BE2C (cell line): Measurements from ENCODE around the gene P4HA3.

Source experiments
- DNase-seq: peaks from one replicate; pipeline ENCODE4 v3.0.0-alpha.2; 2020
- H3K27me3 ChIP-seq: fragments of 250-450 bp; sonication (Bioruptor Pico); 2 replicates; pipeline ENCODE4 v1.5.1; 2020; ENCODE audit warnings: mild to moderate bottlenecking
- H3K36me3 ChIP-seq: fragments of 250-450 bp; sonication (Bioruptor Pico); 2 replicates; pipeline ENCODE4 v1.5.1; 2020; ENCODE audit warnings: mild to moderate bottlenecking
- H3K4me1 ChIP-seq: fragments of 250-450 bp; sonication (Bioruptor Pico); 2 replicates; pipeline ENCODE4 v1.5.1; 2020
- H3K4me3 ChIP-seq: 2 replicates; pipeline ENCODE4 v1.5.1; 2011; ENCODE audit warnings: low read depth, low read length
- H3K9me3 ChIP-seq: fragments of 250-450 bp; sonication (Bioruptor Pico); 2 replicates; pipeline ENCODE4 v1.5.1; 2020
- TF ChIP-seq, protein P1 (sequence below): IDR thresholded peaks from 2 replicates; pipeline ENCODE4 v1.5.1; 2012; ENCODE audit warnings: mild to moderate bottlenecking, low read depth, low read length

P4HA3 gene

GRCh38 chr11:74288911-74289310 is 22.5 kb downstream of the P4HA3 start:
- no peak overlapping the region for H3K4me3 ChIP-seq
- TF ChIP-seq, protein P1, sequence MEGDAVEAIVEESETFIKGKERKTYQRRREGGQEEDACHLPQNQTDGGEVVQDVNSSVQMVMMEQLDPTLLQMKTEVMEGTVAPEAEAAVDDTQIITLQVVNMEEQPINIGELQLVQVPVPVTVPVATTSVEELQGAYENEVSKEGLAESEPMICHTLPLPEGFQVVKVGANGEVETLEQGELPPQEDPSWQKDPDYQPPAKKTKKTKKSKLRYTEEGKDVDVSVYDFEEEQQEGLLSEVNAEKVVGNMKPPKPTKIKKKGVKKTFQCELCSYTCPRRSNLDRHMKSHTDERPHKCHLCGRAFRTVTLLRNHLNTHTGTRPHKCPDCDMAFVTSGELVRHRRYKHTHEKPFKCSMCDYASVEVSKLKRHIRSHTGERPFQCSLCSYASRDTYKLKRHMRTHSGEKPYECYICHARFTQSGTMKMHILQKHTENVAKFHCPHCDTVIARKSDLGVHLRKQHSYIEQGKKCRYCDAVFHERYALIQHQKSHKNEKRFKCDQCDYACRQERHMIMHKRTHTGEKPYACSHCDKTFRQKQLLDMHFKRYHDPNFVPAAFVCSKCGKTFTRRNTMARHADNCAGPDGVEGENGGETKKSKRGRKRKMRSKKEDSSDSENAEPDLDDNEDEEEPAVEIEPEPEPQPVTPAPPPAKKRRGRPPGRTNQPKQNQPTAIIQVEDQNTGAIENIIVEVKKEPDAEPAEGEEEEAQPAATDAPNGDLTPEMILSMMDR: no peak
- H3K36me3 ChIP-seq: no peaks in the 10 kb centered on the region

DNA sequence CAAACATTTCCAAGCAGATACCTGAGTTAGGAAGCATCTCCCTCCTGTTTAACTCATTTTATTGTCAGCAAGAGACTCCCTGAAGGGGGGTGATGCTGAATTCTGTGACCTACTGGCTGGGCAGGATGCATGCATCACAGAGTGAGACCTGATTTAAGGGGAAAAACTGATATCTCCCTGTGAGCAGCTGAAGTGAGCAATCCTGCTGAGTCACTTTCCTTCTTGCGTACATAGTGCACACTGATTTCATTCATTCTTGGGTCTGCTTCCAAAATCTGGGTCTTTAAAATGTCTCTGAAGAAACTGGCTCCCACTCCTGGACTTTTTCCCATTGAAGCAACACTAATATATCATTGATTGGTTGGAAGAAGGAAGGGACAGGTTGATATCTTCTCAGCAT is 23.3 kb downstream of the P4HA3 start:
- no peaks in the 10 kb centered on the region for H3K9me3 ChIP-seq
- no peak for DNase-seq
- TF ChIP-seq, protein P1: no peak

More at GRCh38 chr11:74288911-74289310, 22.5 kb downstream of the P4HA3 start:
- DNase-seq: no peak
- H3K27me3 ChIP-seq: peaks cover 3% of the 10 kb centered on the region; the same call in 1 of the 2 replicates
- no peaks in the 10 kb centered on the region for H3K4me1 ChIP-seq
- no peaks in the 10 kb centered on the region for H3K9me3 ChIP-seq

DNA sequence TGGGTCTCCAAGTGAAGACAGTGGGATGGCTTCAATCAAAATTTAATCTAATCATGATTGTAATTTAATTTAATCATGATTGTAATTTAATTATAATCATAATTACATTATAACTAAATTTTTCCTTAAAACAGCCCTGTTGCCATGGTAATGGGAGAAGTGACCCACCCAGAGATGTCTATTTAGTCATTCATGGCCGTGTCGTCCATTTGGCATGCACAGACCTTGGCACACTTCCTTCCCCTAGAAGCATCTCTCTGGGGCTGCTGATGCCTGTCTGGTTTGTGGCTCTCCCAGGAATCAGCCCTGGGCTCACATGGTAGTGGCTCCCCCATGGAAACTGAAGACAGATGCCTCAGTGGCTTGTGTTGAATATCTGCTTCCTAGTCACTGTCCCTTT is 27.0 kb downstream of the P4HA3 start:
- no peak for DNase-seq
- Histone ChIP-seq H3K4me3 (no peak overlapping the region), H3K9me3 (no peaks in the 10 kb centered on the region), H3K36me3 (no peaks in the 10 kb centered on the region), H3K4me1 (no peaks in the 10 kb centered on the region), H3K27me3 (no peaks in the 10 kb centered on the region)
- TF ChIP-seq, protein P1: no peak

More for the DNA sequence above, 23.3 kb downstream of the P4HA3 start:
- Histone ChIP-seq H3K4me3 (no peak overlapping the region), H3K36me3 (no peaks in the 10 kb centered on the region), H3K27me3 (peaks cover 3% of the 10 kb centered on the region; the same call in 1 of the 2 replicates), H3K4me1 (no peaks in the 10 kb centered on the region)

DNA sequence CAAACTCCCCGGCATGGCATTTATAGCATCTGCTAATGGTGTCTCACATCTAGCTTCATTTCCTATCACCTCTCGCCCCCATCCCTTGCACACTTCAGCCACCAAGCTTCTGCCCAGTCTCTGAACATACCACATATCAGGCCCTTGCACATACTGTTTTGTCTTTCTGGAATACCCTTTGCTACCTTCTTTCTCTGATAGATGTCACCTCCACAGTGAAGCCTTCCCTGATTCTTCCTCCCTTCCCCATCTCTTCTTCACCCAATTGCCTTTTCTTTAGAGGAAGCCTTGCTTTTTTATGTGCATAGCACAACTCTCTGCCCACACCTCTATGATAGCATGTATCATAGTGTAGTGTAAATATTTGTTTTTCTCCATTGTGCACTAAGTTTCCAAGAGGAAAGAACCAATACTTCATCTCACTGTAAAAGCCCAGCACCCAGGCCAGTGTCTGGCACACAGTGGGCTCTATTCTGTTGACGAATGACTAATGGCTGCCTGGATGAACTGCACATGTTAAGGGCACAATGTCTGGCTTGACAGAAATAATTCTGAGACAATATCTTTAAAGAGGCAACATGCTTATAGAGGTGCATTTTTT is 27.8 kb downstream of the P4HA3 start:
- TF ChIP-seq, protein P1: no peak
- H3K4me1 ChIP-seq: no peaks in the 10 kb centered on the region
- DNase-seq: no peak
- no peaks in the 10 kb centered on the region for H3K27me3 ChIP-seq
- H3K36me3 ChIP-seq: no peaks in the 10 kb centered on the region
- no peaks in the 10 kb centered on the region for H3K9me3 ChIP-seq
- no peak overlapping the region for H3K4me3 ChIP-seq

DNA sequence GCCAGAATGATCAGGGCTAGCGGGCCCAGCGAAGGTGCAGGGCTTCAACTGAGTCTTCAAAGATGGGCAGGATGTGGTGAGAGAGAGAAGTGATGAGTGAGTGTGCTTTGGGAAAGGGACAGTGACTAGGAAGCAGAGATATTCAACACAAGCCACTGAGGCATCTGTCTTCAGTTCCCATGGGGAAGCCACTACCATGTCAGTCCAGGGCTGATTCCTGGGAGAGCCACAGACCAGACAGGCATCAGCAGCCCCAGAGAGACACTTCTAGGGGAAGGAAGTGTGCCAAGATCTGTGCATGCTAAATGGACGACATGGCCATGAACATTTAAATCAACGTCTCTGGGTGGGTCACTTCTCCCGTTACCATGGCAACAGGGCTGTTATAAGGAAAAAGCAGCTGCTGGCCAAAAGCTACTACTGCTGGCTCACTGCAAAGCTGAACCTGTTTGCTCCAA is 28.5 kb downstream of the P4HA3 start:
- Histone ChIP-seq H3K4me1 (no peaks in the 10 kb centered on the region), H3K36me3 (no peaks in the 10 kb centered on the region), H3K4me3 (no peak overlapping the region), H3K27me3 (no peaks in the 10 kb centered on the region), H3K9me3 (no peaks in the 10 kb centered on the region)
- DNase-seq: no peak
- TF ChIP-seq, protein P1: no peak

- no peaks in the 10 kb centered on the region for H3K27me3 ChIP-seq
- H3K9me3 ChIP-seq: no peaks in the 10 kb centered on the region
- H3K4me3 ChIP-seq: no peak overlapping the region
- H3K36me3 ChIP-seq: no peaks in the 10 kb centered on the region
- no peaks in the 10 kb centered on the region for H3K4me1 ChIP-seq
- no peak for DNase-seq
- TF ChIP-seq, protein P1: no peak
Measured at GRCh38 chr11:74282421-74282820, 29.0 kb downstream of the P4HA3 start.
